HG02763 (cell line): ENCODE measurements around the gene UCHL5.

Source experiments
- ATAC-seq: cut with Tn5 transposase; IDR thresholded peaks from one replicate; pipeline ENCODE4 v1.9.1; 2021; ENCODE audit warnings: mild to moderate bottlenecking, moderate library complexity; ENCODE audit not compliant: unreplicated experiment

The UCHL5 gene, protein sequence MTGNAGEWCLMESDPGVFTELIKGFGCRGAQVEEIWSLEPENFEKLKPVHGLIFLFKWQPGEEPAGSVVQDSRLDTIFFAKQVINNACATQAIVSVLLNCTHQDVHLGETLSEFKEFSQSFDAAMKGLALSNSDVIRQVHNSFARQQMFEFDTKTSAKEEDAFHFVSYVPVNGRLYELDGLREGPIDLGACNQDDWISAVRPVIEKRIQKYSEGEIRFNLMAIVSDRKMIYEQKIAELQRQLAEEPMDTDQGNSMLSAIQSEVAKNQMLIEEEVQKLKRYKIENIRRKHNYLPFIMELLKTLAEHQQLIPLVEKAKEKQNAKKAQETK

DNA sequence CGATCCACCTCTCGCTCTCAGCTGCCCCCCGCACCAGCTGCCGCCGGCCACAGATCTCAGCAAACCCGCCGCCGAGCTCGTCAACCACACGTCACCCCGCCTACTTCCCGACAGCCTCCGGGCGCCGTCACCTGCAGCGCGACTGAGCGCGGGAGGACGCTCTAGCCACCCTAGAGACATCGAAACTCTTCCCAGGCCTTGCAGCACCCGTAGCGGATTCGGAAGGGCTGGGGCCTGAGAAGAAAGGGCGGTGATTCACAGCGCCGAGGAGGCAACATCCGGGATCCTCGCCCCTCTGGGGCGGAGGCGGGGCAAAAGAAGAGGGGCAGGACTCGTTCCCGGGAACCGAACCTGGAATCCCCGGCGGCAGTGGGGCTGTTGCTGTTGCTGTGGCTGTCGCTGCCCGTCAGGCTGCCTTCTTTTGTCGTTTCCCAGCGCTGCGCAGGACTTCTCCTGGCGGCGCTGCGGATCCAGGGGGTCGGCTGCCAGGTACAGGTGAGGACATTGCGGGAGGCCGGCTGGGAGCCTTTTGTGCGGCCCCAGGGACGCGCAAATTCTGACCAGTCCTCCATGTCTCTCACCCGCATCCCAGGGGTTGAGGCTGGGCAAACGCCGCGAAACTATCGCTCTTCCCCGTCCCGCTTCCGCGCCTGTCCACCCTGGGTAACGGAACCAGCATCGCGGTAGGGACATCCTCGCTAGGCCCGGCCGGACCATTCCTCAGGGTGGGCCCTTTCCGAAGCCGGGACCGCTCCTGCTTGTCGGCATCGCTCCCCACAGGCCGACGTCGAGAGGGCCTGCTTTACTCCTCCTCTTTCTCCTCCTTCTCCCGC is at the start of gene UCHL5, which contains the start of gene RO60:
Gene UCHL5, minus strand, starts transcription at position 79 of the 833 bp plus-strand sequence. CDS start 100 bp downstream, outside the sequence.
Gene RO60, plus strand, starts transcription at position 331 of the 833 bp plus-strand sequence. CDS start 9,443 bp downstream, outside the sequence.
- peak; percentile 94 for ATAC-seq

DNA sequence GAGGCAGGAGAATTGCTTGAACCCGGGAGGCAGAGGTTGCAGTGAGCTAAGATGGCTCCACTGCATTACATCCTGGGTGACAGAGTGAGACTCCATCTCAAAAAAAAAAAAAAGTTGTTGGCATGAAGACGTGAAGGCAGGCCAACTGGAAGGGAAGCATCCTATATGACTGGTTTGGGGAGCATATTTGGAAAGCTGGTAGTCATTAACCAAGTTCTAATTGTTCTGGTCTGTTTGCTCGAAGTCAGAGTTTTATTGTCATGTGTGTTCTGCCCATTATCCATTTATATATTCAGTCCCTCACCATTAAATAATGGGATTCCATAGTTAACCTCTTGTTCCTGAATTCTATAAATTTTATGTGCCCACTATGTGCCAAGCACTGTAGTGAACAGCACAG is 49.3 kb upstream of the UCHL5 start:
- ATAC-seq: no peak

DNA sequence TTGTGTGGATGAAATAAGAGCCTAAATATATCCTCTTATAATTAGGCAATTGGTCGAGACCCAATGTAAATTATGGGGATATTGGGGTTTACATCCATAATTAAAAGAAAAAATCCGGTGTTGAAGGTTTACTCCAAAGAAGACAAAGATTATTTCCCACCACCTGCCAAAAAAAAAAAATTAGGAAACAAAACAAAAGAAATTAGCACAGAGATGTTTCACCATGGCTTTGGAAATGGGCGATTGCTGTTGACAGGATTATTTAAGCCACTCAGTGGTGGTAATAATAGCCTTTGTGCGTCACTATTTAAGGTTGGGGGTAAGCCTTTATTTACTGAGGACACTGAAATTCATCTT is 46.6 kb upstream of the UCHL5 start:
- no peak for ATAC-seq

DNA sequence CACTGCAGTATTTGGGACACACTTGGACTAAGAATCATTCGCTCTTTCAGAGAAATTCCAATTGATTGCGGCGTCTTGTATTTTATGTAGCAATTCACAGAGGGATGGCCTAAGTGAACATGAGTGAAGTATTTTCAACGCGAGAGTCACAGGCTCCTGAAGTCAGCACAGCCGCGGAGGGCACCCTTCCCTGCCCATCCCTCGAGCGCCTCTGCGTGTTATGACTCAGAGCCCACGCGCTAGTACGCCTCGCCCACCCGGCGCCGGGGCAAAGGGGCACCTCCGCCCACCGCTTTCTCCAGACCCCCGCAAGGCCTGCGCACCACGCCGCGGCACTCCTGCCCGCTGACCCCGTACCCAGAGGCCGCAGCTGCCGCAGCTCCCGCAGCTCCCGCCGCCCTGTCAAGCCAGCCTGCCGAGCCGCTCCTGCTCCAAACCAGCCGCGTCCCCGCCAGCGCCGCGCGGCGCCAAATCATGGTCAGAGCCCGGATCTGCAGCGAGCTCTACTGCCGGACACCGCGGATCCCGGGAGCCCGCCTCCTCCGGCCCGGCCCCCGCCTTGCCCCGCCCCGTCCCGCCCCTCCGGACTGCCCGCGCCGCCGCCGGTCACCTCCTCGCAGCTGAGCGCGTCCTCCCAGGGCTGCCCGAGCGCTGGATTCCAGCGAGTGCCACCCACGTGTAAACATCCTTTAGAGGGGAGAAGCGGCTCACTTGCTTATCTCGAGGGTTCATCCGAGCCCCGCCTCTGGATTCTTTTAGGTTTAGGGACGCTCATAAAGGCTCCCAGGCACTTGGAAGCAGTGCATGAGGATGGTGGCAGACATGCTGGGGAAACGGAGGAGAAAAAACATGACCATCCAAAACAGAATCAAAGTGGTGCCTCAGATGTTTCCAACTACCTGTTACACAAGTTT is 46.0 kb upstream of the UCHL5 start, which contains the start of gene GLRX2:
Gene GLRX2, minus strand, starts transcription at position 508 of the 914 bp plus-strand sequence. Its CDS starts 32 bp downstream, at position 476.
- ATAC-seq: peak; percentile 92

DNA sequence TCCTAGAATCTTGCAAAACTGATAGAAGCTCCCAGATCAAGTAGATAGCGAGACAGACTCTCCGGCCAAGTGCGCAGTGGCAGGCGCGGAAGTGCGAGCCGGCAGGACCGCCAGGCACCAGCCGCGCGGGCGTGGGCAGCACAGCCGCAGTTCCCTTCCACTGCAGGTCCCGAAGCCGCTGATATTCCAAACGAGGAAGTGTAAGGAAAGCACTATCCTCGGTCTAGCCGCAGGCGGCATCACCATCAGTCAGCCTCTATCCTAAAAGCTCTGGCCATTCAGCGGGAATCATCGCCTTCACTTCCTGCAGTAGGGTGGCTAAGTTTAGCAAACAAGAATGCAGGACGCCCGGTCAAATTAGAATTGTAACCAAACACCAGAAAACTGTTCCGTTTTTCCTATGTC is 45.3 kb upstream of the UCHL5 start:
- ATAC-seq: peak; percentile 38

DNA sequence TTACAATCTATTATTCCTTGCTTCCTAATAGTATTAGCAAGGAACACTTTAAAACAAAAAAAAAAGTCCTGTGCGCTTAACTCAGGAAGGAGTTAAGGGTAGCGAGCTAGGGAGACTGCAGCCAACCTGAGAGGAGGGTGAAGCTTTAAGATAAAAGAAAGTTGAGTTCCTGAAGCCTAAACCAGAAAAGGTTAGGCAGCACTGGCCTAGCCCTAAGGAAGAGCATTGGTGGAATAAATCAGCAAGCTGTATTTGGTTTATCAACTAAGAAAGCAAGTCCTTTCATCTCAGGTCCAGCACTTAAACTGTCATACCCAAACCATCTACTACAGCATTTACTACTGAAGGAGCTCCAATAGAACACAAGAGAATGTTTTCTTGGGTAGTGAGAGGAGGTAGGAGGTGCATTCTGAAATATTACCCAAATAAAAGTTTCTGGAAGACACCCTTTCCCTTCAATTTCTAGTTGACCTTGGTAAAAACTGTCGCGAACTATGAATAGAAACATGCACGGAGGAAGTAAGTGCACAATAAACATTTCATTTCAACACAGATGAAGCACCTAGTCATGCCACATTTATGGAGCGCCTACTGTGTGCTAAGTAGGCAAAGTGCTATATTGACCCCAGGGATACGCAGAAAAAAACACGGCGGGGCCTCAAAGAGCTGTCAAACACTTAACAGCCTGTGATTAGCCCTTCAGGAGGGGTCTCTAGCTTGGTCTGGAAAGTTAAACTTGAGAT is 44.8 kb upstream of the UCHL5 start:
- no peak for ATAC-seq

DNA sequence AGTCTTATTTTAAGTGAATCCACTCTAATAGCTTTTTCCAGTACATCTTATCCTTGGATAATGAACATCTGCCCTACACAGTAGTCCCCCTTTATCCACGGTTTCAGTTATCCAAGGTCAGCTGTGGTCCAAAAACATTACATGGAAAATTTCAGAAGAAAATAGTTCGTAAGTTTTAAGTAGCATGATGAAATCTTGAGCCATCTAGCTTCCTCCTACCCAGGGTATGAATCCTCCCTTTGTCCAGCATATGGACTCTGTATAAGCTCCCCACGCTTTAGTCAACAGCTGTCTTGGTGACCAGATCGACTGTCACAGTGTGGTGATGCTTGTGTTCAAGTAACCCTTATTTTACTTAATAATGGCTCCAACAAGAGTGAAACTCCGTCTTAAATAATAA is 43.5 kb upstream of the UCHL5 start:
- no peak for ATAC-seq

DNA sequence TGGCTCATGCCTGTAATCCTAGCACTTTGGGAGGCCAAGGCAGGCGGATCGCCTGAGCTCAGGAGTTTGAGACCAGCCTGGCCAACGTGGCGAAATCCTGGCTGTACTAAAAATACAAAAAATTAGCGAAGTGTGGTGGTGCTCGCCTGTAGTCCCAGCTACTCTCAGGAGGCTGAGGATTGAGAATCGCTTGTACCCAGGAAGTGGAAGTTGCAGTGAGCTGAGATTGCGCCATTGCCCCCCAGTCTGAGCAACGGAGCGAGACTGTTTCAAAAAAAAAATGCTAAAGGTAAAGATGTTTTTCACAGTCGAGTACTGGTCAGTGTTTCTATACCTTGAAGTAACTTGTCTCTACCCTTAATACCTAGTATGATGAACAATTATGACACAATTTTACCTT is 35.0 kb upstream of the UCHL5 start:
- ATAC-seq: no peak

DNA sequence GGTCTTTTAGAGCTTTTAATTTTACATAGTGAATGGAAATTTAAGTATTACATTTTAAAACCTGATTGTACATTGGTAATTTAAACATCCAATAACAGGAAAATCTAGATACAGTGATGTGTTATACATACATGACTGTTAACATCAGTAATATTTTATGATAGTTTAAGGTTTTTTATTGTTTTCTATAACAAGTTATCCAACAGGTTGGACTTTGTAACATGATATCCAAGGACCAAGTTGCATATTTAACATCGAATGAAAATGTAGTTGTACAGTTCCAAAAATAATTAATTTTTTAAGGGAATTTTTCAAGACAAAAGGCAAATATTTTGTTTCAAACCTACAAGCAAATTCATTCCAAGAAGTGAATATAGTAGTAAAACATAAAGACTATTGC is 31.7 kb upstream of the UCHL5 start:
- no peak for ATAC-seq

DNA sequence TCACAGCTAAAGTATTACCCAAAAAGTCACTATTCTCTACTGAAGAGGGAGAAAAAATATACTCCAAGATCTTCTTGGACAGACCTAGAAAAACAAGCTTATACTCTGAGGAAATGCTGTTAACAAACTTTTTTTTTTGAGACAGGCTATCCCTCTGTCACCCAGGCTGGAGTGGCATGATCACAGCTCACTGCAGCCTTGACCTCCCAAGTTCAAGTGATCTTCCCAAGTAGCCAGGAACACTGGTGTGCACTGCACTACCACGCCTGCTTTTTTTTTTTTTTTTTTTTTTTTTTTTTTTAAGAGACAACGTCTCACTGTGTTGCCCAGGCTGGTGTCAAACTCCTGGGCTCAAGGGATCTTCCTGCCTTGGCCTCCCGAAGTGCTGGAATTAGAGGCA is 28.7 kb upstream of the UCHL5 start:
- ATAC-seq: no peak

DNA sequence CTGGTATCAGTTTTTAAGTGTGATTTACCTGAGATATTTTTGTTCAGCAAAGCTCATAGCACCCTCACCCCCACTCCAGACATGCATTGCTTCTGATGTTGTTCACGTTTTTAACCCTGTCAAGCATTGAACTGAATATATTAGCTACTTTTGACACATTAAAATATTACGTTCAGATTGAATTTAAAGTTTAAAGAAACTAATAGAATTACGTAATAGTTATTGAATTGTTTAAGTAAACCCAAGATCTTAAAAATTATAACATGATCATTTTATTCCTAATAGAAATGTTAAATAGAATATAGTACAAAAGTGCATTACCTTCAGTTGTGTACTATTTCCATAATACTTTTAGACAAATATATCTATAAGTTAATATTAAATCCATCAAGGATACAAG is 27.2 kb upstream of the UCHL5 start:
- ATAC-seq: no peak

DNA sequence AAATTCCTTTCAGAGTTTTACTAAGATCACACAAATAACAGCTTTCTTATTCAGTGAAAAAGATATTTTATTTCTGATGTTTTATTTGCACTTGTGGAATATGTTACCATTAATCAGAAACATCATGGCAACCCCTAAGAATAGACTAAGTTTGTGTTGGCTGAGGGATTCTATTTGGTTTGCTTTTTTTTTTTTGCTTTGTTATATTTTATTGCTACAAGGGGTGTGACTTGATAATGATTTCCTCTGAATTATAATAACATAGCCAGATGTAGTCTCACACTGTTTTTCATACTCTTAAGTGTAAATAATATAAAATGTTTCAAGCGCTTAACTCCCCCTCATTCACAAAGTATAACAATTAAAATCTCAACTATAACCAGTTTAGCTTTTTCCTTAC is 26.1 kb upstream of the UCHL5 start:
- no peak for ATAC-seq

DNA sequence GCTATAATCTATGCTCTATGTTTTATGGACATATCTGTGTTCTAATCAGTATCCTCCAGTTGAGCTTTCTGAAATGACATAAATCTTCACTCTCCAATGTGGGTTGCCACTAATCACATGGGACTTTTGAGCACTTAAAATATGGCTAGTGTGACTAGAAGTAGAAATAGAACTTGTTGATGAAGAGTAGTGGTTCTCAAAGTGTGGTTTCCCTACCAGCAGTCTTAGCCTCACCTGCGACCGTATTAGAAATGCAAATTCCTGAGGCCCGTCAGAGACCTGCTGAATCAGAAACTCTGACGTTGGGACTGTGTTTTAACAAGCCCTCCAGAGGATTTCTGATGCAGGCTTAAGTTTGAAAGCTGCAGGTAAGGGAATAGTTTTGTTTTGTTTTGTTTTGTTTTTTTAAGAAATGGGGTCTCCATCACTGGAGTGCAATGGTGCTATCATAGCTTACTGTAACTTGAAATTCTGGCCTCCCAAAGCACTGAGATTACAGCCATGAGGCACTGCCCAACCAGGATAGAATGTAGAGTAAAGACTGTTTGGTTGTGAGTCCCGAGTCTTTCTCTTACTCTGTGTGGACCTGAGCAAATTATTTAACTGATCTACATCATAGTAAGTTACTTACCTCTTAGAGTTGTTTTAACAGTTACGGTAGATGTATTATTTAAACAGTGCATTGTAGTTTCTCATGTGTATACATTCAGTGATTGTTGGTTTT is 24.4 kb upstream of the UCHL5 start:
- peak; percentile 98 for ATAC-seq

DNA sequence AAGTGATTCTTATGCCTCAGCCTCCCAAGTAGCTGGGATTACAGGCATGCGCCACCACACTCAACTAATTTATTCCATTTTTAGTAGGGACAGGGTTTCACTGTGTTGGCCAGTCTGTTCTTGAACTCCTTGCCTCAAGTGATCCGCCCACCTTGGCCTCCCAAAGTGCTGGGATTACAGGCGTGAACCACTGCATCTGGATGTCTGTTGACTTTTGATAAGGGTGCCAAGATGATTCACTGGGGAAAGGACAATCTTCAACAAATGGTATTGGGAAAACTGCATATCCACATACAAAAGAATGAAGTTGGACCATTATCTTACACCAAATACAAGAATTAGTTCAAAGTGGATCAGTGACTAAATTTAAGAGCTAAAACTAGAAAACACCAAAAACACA is 20.0 kb upstream of the UCHL5 start:
- no peak for ATAC-seq

DNA sequence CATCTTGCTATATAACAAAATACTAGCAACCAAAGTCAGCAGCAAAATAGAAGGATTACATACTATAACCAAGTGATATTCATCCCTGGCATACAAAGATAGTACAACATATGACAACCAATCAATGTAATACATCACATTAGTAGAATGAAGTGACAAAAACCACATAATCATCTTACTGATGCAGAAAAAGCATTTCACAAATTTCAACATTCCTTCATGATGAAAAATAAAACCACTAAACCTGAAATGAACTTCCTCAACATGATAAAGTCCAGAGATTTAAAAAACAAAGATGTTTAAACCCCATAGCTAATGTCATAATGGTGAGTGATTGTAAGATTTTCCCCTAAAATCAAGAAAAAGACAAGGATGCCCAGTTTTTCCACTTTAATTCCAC is 18.8 kb upstream of the UCHL5 start:
- ATAC-seq: no peak

DNA sequence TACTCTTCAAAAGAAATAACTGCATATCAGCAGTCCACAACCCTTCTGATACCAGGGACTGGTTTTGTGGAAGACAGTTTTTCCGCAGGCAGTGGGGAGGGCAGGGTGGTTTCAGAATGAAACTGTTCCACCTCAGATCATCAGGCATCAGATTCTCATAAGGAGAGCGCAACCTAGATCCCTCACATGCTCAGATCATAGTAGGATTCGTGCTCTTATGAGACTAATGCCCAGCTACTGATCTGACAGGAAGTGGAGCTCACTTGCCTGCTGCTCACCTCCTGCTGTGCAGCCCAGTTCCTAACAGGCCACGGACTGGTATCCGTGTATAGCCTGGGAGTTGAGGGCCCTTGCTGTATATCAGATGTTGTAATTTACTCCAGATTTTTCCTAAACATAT is 11.8 kb upstream of the UCHL5 start:
- ATAC-seq: peak; percentile 38

DNA sequence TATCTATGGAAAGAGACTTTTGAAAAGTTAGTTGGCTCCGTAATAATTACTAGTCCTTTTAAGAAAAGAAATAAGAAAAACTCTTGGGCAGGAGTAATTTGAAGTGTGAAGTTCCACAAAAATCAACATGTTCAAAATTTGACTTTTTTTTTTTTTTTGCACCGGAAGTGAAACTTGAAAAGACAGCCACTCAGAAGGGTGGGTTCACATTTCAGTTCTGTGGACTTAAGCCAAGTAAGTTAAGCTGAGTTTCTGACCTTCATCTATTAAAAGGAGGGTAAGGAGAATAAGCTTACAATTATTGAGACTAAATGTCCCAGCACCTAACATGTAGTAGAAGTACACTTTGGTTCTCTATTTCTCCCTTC is 11.2 kb upstream of the UCHL5 start:
- peak; percentile 35 for ATAC-seq

DNA sequence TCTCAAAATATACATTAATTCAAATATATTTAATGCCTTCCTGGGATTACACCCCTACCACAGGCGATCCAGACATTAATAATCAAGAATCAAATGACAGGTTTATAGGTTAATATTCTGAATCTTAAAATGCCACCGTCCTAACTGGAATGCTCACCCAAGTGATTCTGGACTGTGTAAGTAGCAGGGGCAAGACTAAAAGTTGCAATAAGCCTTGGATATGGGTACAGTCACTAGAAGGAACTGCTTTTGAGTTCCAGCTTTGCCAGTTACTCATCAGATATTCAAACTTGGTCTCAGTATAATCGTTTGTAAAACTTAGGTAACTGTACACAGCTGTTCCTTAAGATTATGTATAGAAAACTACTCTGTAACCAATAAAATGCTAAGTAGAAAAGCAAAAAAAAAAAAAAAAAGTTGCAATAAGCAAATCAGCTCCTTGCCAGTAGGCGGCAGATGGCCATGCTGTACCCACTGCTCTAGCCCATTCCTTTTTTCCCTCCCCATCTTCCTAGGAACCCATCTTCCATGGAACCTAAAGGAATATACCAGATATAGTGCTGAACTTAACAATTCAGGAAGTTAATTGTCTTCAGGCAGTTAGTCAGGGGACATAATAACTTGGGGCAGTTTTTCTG is 10.7 kb upstream of the UCHL5 start:
- peak; percentile 25 for ATAC-seq

DNA sequence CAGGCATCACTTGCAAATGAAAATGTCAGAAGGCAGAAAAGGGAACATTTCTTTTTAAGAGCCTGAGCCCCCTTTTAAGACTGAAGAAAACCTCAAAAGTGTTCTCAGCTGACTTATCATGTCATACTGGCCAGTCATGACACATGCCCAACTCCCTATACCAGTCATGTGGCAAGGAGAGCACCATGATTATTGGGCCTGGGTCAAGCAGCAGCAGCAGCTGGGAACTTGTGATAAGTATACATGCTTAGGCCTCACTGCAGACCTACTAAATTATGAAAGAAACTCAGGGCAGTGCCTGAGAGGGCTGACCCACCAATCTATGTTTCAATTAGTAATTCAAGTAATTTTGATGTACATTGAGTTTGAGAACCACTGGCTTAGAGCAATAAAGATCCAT is 8.9 kb upstream of the UCHL5 start:
- no peak for ATAC-seq
